Lung microvascular endothelial cell (primary cell): Measurements from ENCODE around the gene ZNF680. TPM values are rescaled to one million over a fixed set of nuclear protein-coding genes. Genes with fewer than 3 reads are reported as not detected.
A peak's percentile ranks its signal among the peaks of the same experiment; 100 is the strongest.
"Not testable (repeated sequence)": the region's sequence is repeated elsewhere in the genome, so short reads cannot be mapped to it uniquely, and the experiment has no call there.

Experiments used
- DNase-seq, 2 donors: peaks; one replicate each; pipeline versions ENCODE4 v3.0.0 to v3.0.0-alpha.2; 2010; ENCODE audit warnings: low read depth in 2 of 2
- total RNA-seq: library from RNA; depleted of rRNA; stranded (reverse); fragments of >200 nt; gene quantifications from 2 replicates; pipeline ENCODE4 v1.2.1, GENCODE V29; 2014

The ZNF680 gene
- total RNA-seq, 1 donor from 2014 or later, result 13.5 TPM

DNA sequence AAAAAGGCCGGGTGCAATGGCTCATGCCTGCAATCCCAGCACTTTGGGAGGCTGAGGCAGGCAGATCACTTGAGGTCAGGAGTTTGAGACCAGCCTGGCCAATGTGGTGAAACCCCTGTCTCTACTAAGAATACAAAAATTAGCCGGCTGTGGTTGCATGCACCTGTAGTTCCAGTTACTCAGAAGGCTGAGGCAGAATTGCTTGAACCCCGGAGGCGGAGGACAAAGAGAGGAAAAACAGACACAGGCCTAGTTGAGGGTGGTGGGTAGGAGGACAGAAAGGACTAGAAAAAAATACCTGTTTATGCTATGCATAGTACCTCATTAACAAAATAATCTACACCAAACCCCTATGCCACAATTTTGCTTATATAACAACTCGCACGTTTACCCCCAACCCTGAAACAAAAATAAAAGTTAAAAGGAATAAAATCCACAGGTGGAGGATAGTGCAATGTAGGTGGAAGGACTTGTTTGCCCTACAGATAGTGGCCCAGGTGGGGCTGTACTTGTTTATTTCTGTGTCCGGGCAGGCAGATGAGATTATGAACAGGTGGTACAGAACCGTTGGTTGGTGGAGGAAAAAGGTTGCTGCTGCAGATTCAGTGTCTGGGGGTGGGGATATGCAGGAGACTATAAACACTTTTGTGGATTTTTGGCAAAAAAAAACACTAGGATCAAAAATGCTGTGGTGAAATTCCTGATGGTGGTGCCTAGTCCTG, 5.1 kb downstream of the ZNF680 start:
- no peak for DNase-seq

GRCh38 chr7:64555046-64555445, 7.8 kb downstream of the ZNF680 start:
- no peak for DNase-seq

- not testable (repeated sequence) for DNase-seq
Measured at GRCh38 chr7:64554188-64554587, 8.7 kb downstream of the ZNF680 start.

DNA sequence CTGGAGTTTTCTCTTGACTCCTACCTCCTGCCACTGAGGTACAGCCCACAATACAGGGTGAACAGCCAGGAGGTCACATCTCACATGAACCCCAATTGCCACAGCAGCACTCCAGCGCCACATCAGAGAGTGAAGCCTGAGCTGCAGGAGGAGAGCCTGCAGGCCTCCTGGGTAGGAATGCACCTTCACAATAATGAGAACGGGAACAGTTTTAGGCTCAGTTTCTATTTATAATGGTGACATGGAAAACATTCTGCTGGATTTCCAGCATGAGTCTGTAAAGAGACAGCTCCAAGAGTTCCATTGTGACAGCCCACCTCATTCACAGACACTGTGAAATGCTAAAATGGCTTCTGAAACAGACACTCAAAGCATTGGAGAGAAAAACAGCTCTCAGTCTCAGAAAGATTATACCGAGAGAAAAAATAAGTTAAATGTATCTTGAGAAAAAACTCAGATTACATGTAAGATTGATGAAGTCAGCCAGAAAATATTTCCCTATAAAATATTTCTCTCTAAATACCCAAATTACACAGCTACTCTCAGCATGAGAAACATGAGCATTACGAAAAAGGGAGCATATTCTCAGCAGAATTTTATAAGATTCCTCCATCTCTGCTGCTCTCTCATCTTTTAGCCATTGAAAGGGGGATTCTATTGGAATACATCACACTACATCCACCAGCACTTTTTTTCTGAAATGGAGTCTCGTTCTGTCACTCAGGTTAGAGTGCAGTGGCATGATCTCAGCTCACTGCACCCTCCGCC, 11.3 kb downstream of the ZNF680 start:
- DNase-seq, result no peak

- no peak for DNase-seq
Measured at GRCh38 chr7:64544010-64544409, 18.9 kb downstream of the ZNF680 start.

GRCh38 chr7:64541438-64542359, 21.2 kb downstream of the ZNF680 start:
- peak in 1 of 2 donors; percentile 50 for DNase-seq

DNA sequence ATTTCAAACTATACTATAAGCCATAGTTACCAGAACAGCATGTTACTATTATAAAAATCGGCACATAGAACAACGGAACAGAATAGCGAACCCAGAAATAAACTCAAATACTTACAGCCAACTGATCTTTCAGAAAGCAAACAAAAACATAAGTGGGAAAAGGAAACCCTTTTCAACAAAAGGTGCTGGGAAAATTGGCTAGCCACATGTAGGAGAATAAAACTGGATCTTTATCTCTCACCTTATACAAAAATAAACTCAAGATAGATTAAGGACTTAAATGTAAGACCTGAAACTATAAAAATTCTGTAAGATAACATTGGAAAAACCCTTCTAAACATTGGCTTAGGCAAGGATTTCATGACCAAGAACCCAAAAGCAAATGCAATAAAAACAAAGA, 29.1 kb downstream of the ZNF680 start:
- no peak for DNase-seq

GRCh38 chr7:64528770-64529169, 34.1 kb downstream of the ZNF680 start:
- no peak for DNase-seq

GRCh38 chr7:64521409-64521984, 41.4 kb downstream of the ZNF680 start:
- no peak for DNase-seq

DNA sequence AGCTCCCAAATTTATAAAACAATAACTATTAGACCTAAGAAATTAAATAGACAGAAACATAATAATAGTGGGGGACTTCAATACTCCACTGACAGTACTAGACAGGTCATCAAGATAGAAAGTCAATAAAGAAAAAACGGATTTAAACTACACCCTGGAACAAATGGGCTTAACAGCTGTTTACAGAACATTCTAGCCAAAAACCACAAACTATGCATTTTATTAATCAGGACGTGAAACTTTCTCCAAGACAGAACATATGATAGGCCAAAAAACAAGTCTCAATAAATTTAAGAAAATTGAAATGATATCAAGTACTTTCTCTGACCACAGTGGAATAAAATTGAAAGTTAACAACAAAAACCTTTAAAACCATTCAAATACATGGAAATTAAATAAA, 46.4 kb downstream of the ZNF680 start:
- no peak for DNase-seq

DNA sequence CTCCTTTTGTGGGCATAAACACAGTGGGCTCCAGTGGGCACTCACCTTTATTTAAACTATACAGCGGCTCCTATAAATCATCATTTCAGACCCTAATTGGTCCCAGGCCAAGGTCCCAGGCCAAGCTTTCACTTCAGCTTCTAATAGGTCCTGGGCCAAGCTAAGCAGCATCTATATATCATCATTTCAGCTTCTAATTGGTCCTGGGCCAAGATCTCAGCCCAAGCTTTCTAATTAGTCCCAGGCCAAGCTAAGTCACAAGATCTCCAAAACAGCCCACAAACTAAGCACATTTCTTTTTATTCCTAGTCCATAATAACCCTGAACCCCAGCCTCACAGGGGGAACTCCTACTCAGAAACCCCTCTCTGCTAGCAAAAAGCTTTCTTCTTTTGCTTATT, 47.1 kb downstream of the ZNF680 start:
- DNase-seq, result no peak

DNA sequence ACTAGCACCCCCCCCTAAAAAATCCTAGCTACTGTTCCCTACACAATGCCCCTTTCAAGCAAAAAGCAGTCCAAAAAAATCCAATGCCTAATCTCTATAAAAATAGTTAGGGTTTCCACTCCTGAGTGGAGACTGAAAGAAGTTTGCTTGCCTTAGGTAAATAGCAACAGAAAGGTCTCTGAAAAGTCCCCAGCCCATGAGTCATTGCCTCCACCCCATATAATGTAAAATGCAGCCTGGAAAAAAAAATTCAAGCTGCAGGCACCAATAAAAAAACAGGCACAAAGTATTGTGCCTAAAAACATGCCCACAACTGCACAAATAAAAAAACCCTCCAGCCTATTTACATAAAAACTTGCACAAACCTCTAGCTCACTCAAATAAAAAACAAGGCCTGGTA, 47.5 kb downstream of the ZNF680 start:
- no peak for DNase-seq

GRCh38 chr7:64509583-64509982, 53.3 kb downstream of the ZNF680 start:
- DNase-seq, result peak in 1 of 2 donors; percentile 5

GRCh38 chr7:64504581-64505120, 58.2 kb downstream of the ZNF680 start:
- no peak for DNase-seq

GRCh38 chr7:64498270-64498669, 64.6 kb downstream of the ZNF680 start:
- no peak for DNase-seq

DNA sequence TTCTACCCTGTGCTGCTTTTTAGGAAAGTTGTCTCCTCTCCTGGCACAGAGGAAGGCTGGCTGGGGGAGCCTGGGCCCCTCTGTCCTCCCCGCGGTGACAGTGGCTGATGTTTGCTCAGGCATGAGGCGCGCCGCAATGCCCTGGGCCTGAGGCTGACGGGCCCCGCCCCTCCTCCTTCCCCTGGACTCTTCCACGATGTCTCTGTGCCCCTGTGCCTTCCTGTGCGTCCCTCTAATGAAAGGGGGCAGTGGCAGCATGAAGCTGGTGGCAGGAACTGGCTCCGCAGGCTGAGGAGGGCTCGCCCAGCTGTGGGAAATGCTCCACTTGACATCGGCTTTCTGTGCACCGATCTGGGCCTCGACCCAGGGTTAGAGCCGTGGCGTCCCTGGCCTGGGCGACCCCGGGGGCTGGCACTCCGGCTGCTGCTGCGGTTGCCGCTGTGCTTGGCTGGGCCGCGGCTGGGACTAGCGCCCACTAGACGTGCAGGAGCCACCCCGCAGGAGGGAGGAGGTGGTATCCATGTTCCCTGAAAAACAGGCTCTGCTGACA, 67.9 kb downstream of the ZNF680 start:
- DNase-seq, result no peak

DNA sequence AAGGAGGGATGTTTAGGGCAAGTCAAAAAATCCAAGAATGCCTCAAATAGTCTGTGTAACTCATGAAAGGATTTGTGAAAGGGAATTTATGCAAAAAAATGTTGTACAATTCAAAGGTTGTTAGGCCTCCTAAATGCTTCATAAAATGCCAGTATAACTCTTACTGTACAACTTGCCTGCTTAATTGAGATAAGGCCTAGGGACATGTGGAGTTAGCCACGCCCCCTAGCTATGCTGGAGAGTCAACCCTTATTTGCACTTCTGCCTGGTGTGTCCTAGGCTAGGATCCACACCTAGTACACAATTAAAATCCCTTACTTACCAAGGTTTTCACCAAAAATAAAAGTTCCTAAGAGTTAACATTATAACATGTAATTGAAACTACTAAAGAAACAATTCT, 77.2 kb downstream of the ZNF680 start:
- DNase-seq, result no peak
